ENCODE measurements around the gene E2F4.

Gene E2F4

GRCh38 chr16:67157106-67157748 lies 34.7 kb upstream of the E2F4 start:
- POLR2A ChIA-PET: interaction anchor here (0.7 to 1.4 kb wide), 2 partner anchors 13 to 28 kb away, joined by 3 read pairs; partner anchors contain the start of gene NOL3
- CTCF ChIA-PET: interaction anchor here (0.8 to 1.8 kb wide), 4 partner anchors 12 to 197 kb away, joined by 3 to 5 read pairs (median 5); partner anchors contain the start of gene NOL3
- TF ChIP-seq ZNF384 (IDR thresholded peaks at IDR 0.05) (no peak), BHLHE40 (IDR thresholded peaks at IDR 0.05; ENCODE audit: borderline replicate concordance) (no peak), NFRKB (IDR thresholded peaks at IDR 0.05) (no peak), SP1 (IDR thresholded peaks at IDR 0.05) (no peak), CTBP1 (IDR thresholded peaks at IDR 0.05; ENCODE audit: borderline replicate concordance) (no peak), FOXA1 (IDR thresholded peaks at IDR 0.05) (no peak), HDGF (IDR thresholded peaks at IDR 0.05; ENCODE audit: borderline replicate concordance) (no peak), FOXM1 (IDR thresholded peaks at IDR 0.05; ENCODE audit: borderline replicate concordance) (no peak), L3MBTL2 (conservative IDR thresholded peaks at IDR 0.05) (no peak), TARDBP (IDR thresholded peaks at IDR 0.05) (no peak), ELF4 (IDR thresholded peaks at IDR 0.05) (no peak)
- no peak for DNase-seq (ENCODE audit: extremely low spot score)

DNA sequence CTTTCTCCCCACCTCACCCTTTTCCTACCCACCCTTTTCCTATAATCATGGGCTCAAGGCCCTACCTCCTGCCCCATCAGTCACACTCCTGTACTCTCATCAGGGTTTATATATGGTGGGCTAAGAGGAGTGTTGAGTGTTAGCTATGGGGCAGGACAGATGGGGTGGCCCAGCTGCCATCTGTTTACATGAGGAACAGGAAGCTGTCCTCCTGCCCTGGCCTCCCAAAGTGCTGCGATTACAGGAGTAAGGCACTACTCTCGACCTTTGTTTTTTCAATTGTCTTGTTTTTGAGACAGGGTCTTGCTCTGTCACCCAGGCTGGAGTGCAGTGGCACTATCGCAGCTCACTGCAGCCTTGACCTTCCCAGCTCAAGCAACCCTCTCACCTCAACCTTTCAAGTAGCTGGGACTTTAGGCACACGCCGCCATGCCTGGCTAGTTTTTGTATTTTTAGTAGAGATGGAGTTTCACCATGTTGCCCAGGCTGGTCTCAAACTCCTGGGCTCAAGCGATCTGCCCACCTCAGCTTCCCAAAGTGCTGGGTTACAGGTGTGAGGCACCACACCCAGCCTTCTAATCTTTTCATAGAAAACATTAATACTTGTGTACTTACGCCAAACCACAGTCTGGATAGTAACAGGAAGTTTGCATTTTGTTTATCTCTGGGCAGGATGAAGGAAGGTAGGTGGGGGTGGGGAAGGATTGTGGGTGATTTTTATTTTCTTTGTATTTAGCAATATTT lies 33.9 kb upstream of the E2F4 start:
- no peak for DNase-seq (ENCODE audit: extremely low spot score)
- TF ChIP-seq ZNF384 (IDR thresholded peaks at IDR 0.05) (no peak), LEF1 (IDR thresholded peaks at IDR 0.05; ENCODE audit: borderline replicate concordance) (no peak), SP1 (IDR thresholded peaks at IDR 0.05) (no peak), PKNOX1 (IDR thresholded peaks at IDR 0.05) (no peak), FOXK2 (IDR thresholded peaks at IDR 0.05) (no peak), L3MBTL2 (conservative IDR thresholded peaks at IDR 0.05) (no peak), FOXA1 (IDR thresholded peaks at IDR 0.05) (no peak), CTBP1 (IDR thresholded peaks at IDR 0.05; ENCODE audit: borderline replicate concordance) (no peak), HDGF (IDR thresholded peaks at IDR 0.05; ENCODE audit: borderline replicate concordance) (no peak), NFRKB (IDR thresholded peaks at IDR 0.05) (no peak), TARDBP (IDR thresholded peaks at IDR 0.05) (no peak), ARNT (IDR thresholded peaks at IDR 0.05) (no peak), ELF4 (IDR thresholded peaks at IDR 0.05) (no peak), BHLHE40 (IDR thresholded peaks at IDR 0.05; ENCODE audit: borderline replicate concordance) (no peak), SUZ12 (IDR thresholded peaks at IDR 0.05) (no peak), FOXM1 (IDR thresholded peaks at IDR 0.05; ENCODE audit: borderline replicate concordance) (no peak)
- ChIA-PET CTCF (interaction anchor here (0.7 to 3.1 kb wide), 7 partner anchors 11 to 140 kb away, joined by 3 to 19 read pairs (median 5); partner anchors contain the start of gene NOL3), POLR2A (interaction anchor here (0.6 to 1.6 kb wide), 5 partner anchors 13 to 145 kb away, joined by 3 to 4 read pairs (median 3); partner anchors contain the start of gene NOL3)

DNA sequence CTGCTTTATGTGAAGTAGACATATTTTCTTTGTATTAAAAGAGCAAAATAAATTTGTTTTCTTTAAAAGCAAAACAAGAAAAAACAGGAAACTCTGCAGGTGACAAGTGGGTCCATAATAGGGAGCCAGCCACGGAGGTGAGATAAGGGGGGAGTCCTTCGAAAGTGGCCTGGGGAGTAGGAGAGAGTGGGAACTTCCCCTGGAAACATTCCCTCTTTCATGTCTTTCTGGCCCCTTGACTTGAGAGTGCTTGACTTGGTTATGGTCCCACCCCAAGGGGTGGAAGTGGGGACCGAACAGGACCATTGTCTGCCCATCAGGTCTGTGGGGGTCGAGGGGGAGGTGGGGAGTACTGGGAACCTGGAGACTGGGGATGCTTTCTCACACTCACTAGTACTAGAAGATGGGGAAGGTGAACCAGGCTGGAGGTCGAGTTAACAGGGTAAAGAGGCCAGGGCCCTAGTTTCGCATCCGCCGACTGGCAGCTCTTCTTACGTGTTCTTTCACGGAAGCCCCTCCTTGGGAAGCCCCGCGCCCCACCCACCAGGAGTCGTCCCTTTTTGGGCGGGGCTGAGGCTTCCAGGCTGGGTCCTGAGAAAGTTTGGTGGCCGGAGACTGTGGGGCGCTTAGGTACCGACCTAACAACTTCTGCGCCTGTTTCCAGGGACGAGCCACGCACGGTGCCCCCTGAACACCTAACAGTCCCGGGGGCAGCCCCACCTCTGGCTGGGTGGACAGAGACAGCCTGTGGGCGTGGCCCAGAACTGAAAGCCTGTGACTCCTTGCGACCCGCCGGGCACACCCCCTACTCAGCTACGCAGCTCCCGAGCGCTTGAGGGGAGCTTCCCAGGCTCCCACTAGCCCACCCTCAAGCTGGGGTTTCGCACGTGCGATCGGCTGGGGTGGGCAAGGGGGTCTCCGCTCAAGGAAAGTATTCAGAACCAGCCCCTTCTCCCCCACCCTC lies 33.0 kb upstream of the E2F4 start:
- ChIA-PET CTCF (interaction anchor here (0.7 to 3.1 kb wide), 4 partner anchors 11 to 264 kb away, joined by 3 to 19 read pairs (median 6); partner anchors contain the start of gene NOL3), POLR2A (interaction anchor here (0.6 to 1.9 kb wide), 6 partner anchors 16 to 146 kb away, joined by 3 to 6 read pairs (median 3); no protein-coding TSS in a partner anchor)
- no peak for TF ChIP-seq ZNF384 (IDR thresholded peaks at IDR 0.05)
- no peak for TF ChIP-seq LEF1 (IDR thresholded peaks at IDR 0.05; ENCODE audit: borderline replicate concordance)
- no peak for TF ChIP-seq PKNOX1 (IDR thresholded peaks at IDR 0.05)
- TF ChIP-seq SUZ12 (IDR thresholded peaks at IDR 0.05): no peak
- peak; percentile 15 for TF ChIP-seq L3MBTL2 (conservative IDR thresholded peaks at IDR 0.05)
- TF ChIP-seq CTBP1 (IDR thresholded peaks at IDR 0.05; ENCODE audit: borderline replicate concordance): no peak
- no peak for TF ChIP-seq TARDBP (IDR thresholded peaks at IDR 0.05)
- no peak for TF ChIP-seq FOXA1 (IDR thresholded peaks at IDR 0.05)
- DNase-seq (ENCODE audit: extremely low spot score): no peak

- TF ChIP-seq HDGF (IDR thresholded peaks at IDR 0.05; ENCODE audit: borderline replicate concordance): no peak
- TF ChIP-seq L3MBTL2 (conservative IDR thresholded peaks at IDR 0.05): no peak
- no peak for TF ChIP-seq SP1 (IDR thresholded peaks at IDR 0.05)
- TF ChIP-seq BHLHE40 (IDR thresholded peaks at IDR 0.05; ENCODE audit: borderline replicate concordance): no peak
- POLR2A ChIA-PET: interaction anchor here (0.9 kb wide), 1 partner anchor 9 kb away, joined by 6 read pairs; the partner anchor contains the start of gene NOL3
- CTCF ChIA-PET: interaction anchor here (3.1 kb wide), 1 partner anchor 8 kb away, joined by 19 read pairs; the partner anchor contains the start of gene NOL3
- DNase-seq (ENCODE audit: extremely low spot score): no peak
Measured at GRCh38 chr16:67161595-67162058, 30.3 kb upstream of the E2F4 start.

- ChIA-PET POLR2A (interaction anchor here (0.9 kb wide), 1 partner anchor 8 kb away, joined by 6 read pairs; the partner anchor contains the start of gene NOL3), CTCF (interaction anchor here (0.6 kb wide), 1 partner anchor 13 kb away, joined by 3 read pairs; no protein-coding TSS in a partner anchor)
- DNase-seq (ENCODE audit: extremely low spot score): no peak
Measured at GRCh38 chr16:67162506-67163163, 29.3 kb upstream of the E2F4 start.

More at GRCh38 chr16:67162506-67163163, 29.3 kb upstream of the E2F4 start:
- TF ChIP-seq HDGF (IDR thresholded peaks at IDR 0.05; ENCODE audit: borderline replicate concordance) (no peak), PKNOX1 (IDR thresholded peaks at IDR 0.05) (no peak), CTBP1 (IDR thresholded peaks at IDR 0.05; ENCODE audit: borderline replicate concordance) (no peak), BHLHE40 (IDR thresholded peaks at IDR 0.05; ENCODE audit: borderline replicate concordance) (no peak), SP1 (IDR thresholded peaks at IDR 0.05) (no peak), ARNT (IDR thresholded peaks at IDR 0.05) (no peak)

All from HEK293T (cell line).